Left renal cortex interstitium (tissue), 4 donors: ENCODE data around the gene SMIM15. TPM values are rescaled to one million over a fixed set of nuclear protein-coding genes. Genes with fewer than 3 reads are reported as not detected.

Source experiments
- DNase-seq, 4 donors: peaks; one replicate each; pipeline ENCODE4 v3.0.0-alpha.2; 2013; ENCODE audit warnings: low read depth in 4 of 4, low spot score in 2 of 4, missing footprints in 1 of 4
- polyA plus RNA-seq, 4 donors: library from polyadenylated mRNA; unstranded; fragments of 120-200 nt; gene quantifications; one replicate each; pipeline ENCODE4 v1.2.1, GENCODE V29; 2013; ENCODE audit not compliant: insufficient read length in 4 of 4

The SMIM15 gene
- polyA plus RNA-seq, 4 donors = 82.8 to 97.9 (median 90.3) TPM

- DNase-seq = peak; percentile 18 to 62 (median 40)
These were observed 732 bp upstream of the SMIM15 start for GRCh38 chr5:61162832-61163567.

- no peak for DNase-seq
These were observed 1.8 kb downstream of the SMIM15 start for GRCh38 chr5:61160497-61160896.

- DNase-seq = no peak
These were observed 2.4 kb downstream of the SMIM15 start for GRCh38 chr5:61159836-61160235.

- DNase-seq = no peak
These were observed 3.2 kb downstream of the SMIM15 start for GRCh38 chr5:61159070-61159469.

GRCh38 chr5:61151893-61152292 is 10.4 kb downstream of the SMIM15 start:
- DNase-seq = no peak

- no peak for DNase-seq
These were observed 13.8 kb downstream of the SMIM15 start for GRCh38 chr5:61148515-61148914.

GRCh38 chr5:61142811-61143210 is 19.5 kb downstream of the SMIM15 start:
- no peak for DNase-seq

- no peak for DNase-seq
These were observed 19.9 kb downstream of the SMIM15 start for GRCh38 chr5:61142391-61142790.

GRCh38 chr5:61141801-61142200 is 20.5 kb downstream of the SMIM15 start:
- no peak for DNase-seq

GRCh38 chr5:61139931-61140330 is 22.3 kb downstream of the SMIM15 start:
- DNase-seq = no peak

GRCh38 chr5:61139094-61139873 is 23.0 kb downstream of the SMIM15 start:
- DNase-seq = no peak

- DNase-seq = no peak
These were observed 24.4 kb downstream of the SMIM15 start for GRCh38 chr5:61137835-61138234.

GRCh38 chr5:61132559-61132958 is 29.7 kb downstream of the SMIM15 start:
- DNase-seq = no peak

GRCh38 chr5:61130289-61130688 is 32.0 kb downstream of the SMIM15 start:
- no peak for DNase-seq

- DNase-seq = no peak
These were observed 39.1 kb downstream of the SMIM15 start for GRCh38 chr5:61123145-61123544.

GRCh38 chr5:61120534-61120933 is 41.7 kb downstream of the SMIM15 start:
- DNase-seq = no peak

- DNase-seq = no peak
These were observed 43.2 kb downstream of the SMIM15 start for GRCh38 chr5:61119066-61119465.

GRCh38 chr5:61115968-61116367 is 46.3 kb downstream of the SMIM15 start:
- no peak for DNase-seq

- DNase-seq = no peak
These were observed 47.8 kb downstream of the SMIM15 start for GRCh38 chr5:61114441-61114840.
